ENCODE measurements around the gene TEX19.
"Not testable (repeated sequence)": the region's sequence is repeated elsewhere in the genome, so short reads cannot be mapped to it uniquely, and the experiment has no call there.

TEX19 gene

GRCh38 chr17:82350182-82351030, 8.6 kb upstream of the TEX19 start:
- H3K9me3 ChIP-seq (ENCODE audit: control insufficient read depth, low read length), result no peaks in the 10 kb centered on the region
- no peak overlapping the region for H3K4me3 ChIP-seq (ENCODE audit: extremely low read depth, insufficient read depth, low read length, poor library complexity, severe bottlenecking)
- peaks cover 4% of the 10 kb centered on the region for H3K4me1 ChIP-seq (ENCODE audit: control insufficient read depth, insufficient read depth, low read length, poor library complexity, severe bottlenecking)
- no peak overlapping the region for H3K27ac ChIP-seq (ENCODE audit: low read depth, low read length, severe bottlenecking)
- no peaks in the 10 kb centered on the region for H3K36me3 ChIP-seq (ENCODE audit: control insufficient read depth, insufficient read depth, low read length)
- 92 to 95% methylated on average over 26 of the region's 28 CpGs for WGBS, 2 experiments (ENCODE audit: insufficient coverage in 2 of 2)

GRCh38 chr17:82351254-82351712, 7.8 kb upstream of the TEX19 start:
- WGBS, 2 experiments (ENCODE audit: insufficient coverage in 2 of 2), result 90 to 91% methylated on average over 19 to 20 of the region's 21 CpGs
- H3K9me3 ChIP-seq (ENCODE audit: control insufficient read depth, low read length), result no peaks in the 10 kb centered on the region
- H3K27ac ChIP-seq (ENCODE audit: low read depth, low read length, severe bottlenecking), result no peak overlapping the region
- no peaks in the 10 kb centered on the region for H3K36me3 ChIP-seq (ENCODE audit: control insufficient read depth, insufficient read depth, low read length)
- H3K4me1 ChIP-seq (ENCODE audit: control insufficient read depth, insufficient read depth, low read length, poor library complexity, severe bottlenecking), result peaks cover 4% of the 10 kb centered on the region
- H3K4me3 ChIP-seq (ENCODE audit: extremely low read depth, insufficient read depth, low read length, poor library complexity, severe bottlenecking), result no peak overlapping the region

GRCh38 chr17:82351713-82352488, 7.1 kb upstream of the TEX19 start:
- no peaks in the 10 kb centered on the region for H3K36me3 ChIP-seq (ENCODE audit: control insufficient read depth, insufficient read depth, low read length)
- no peaks in the 10 kb centered on the region for H3K9me3 ChIP-seq (ENCODE audit: control insufficient read depth, low read length)

GRCh38 chr17:82353484-82353883, 5.6 kb upstream of the TEX19 start:
- whole genome bisulfite sequencing, 2 experiments (ENCODE audit: insufficient coverage in 2 of 2), result 87 to 92% methylated on average over 8 of the region's 8 CpGs
- no peaks in the 10 kb centered on the region for H3K4me1 ChIP-seq (ENCODE audit: control insufficient read depth, insufficient read depth, low read length, poor library complexity, severe bottlenecking)

More at GRCh38 chr17:82351713-82352488, 7.1 kb upstream of the TEX19 start:
- H3K4me1 ChIP-seq (ENCODE audit: control insufficient read depth, insufficient read depth, low read length, poor library complexity, severe bottlenecking), result peaks cover under 1% of the 10 kb centered on the region
- no peak overlapping the region for H3K4me3 ChIP-seq (ENCODE audit: extremely low read depth, insufficient read depth, low read length, poor library complexity, severe bottlenecking)
- no peak overlapping the region for H3K27ac ChIP-seq (ENCODE audit: low read depth, low read length, severe bottlenecking)
- 50% methylated on average over 23 to 24 of the region's 26 CpGs for WGBS, 2 experiments (ENCODE audit: insufficient coverage in 2 of 2)

GRCh38 chr17:82354804-82355308, 4.2 kb upstream of the TEX19 start:
- Histone ChIP-seq H3K4me1 (ENCODE audit: control insufficient read depth, insufficient read depth, low read length, poor library complexity, severe bottlenecking) (no peaks in the 10 kb centered on the region), H3K27ac (ENCODE audit: low read depth, low read length, severe bottlenecking) (no peak overlapping the region), H3K36me3 (ENCODE audit: control insufficient read depth, insufficient read depth, low read length) (no peaks in the 10 kb centered on the region), H3K4me3 (ENCODE audit: extremely low read depth, insufficient read depth, low read length, poor library complexity, severe bottlenecking) (no peak overlapping the region), H3K9me3 (ENCODE audit: control insufficient read depth, low read length) (no peaks in the 10 kb centered on the region)
- 79 to 92% methylated on average over 6 to 7 of the region's 7 CpGs for WGBS, 2 experiments (ENCODE audit: insufficient coverage in 2 of 2)

More at GRCh38 chr17:82353484-82353883, 5.6 kb upstream of the TEX19 start:
- H3K27ac ChIP-seq (ENCODE audit: low read depth, low read length, severe bottlenecking), result no peak overlapping the region
- H3K4me3 ChIP-seq (ENCODE audit: extremely low read depth, insufficient read depth, low read length, poor library complexity, severe bottlenecking), result no peak overlapping the region
- no peaks in the 10 kb centered on the region for H3K9me3 ChIP-seq (ENCODE audit: control insufficient read depth, low read length)
- H3K36me3 ChIP-seq (ENCODE audit: control insufficient read depth, insufficient read depth, low read length), result no peaks in the 10 kb centered on the region

- Histone ChIP-seq H3K4me1 (ENCODE audit: control insufficient read depth, insufficient read depth, low read length, poor library complexity, severe bottlenecking) (no peaks in the 10 kb centered on the region), H3K4me3 (ENCODE audit: extremely low read depth, insufficient read depth, low read length, poor library complexity, severe bottlenecking) (no peak overlapping the region), H3K9me3 (ENCODE audit: control insufficient read depth, low read length) (no peaks in the 10 kb centered on the region), H3K27ac (ENCODE audit: low read depth, low read length, severe bottlenecking) (no peak overlapping the region), H3K36me3 (ENCODE audit: control insufficient read depth, insufficient read depth, low read length) (no peaks in the 10 kb centered on the region)
- 82 to 88% methylated on average over 11 of the region's 11 CpGs for WGBS, 2 experiments (ENCODE audit: insufficient coverage in 2 of 2)
Measured at GRCh38 chr17:82355770-82356427, 3.1 kb upstream of the TEX19 start.

GRCh38 chr17:82356845-82357355, 2.1 kb upstream of the TEX19 start:
- Histone ChIP-seq H3K4me1 (ENCODE audit: control insufficient read depth, insufficient read depth, low read length, poor library complexity, severe bottlenecking) (no peaks in the 10 kb centered on the region), H3K36me3 (ENCODE audit: control insufficient read depth, insufficient read depth, low read length) (no peaks in the 10 kb centered on the region), H3K4me3 (ENCODE audit: extremely low read depth, insufficient read depth, low read length, poor library complexity, severe bottlenecking) (no peak overlapping the region), H3K9me3 (ENCODE audit: control insufficient read depth, low read length) (no peaks in the 10 kb centered on the region), H3K27ac (ENCODE audit: low read depth, low read length, severe bottlenecking) (no peak overlapping the region)
- WGBS, 2 experiments (ENCODE audit: insufficient coverage in 2 of 2), result 67 to 73% methylated on average over 19 to 20 of the region's 20 CpGs

- Histone ChIP-seq H3K4me1 (ENCODE audit: control insufficient read depth, insufficient read depth, low read length, poor library complexity, severe bottlenecking) (no peaks in the 10 kb centered on the region), H3K36me3 (ENCODE audit: control insufficient read depth, insufficient read depth, low read length) (no peaks in the 10 kb centered on the region), H3K9me3 (ENCODE audit: control insufficient read depth, low read length) (no peaks in the 10 kb centered on the region), H3K27ac (ENCODE audit: low read depth, low read length, severe bottlenecking) (no peak overlapping the region), H3K4me3 (ENCODE audit: extremely low read depth, insufficient read depth, low read length, poor library complexity, severe bottlenecking) (no peak overlapping the region)
- 100% methylated on average over 1 of the region's 2 CpGs for WGBS, 2 experiments (ENCODE audit: insufficient coverage in 2 of 2)
Measured at GRCh38 chr17:82357394-82357793, 1.7 kb upstream of the TEX19 start.

- WGBS, 2 experiments (ENCODE audit: insufficient coverage in 2 of 2), result 67% methylated on average over 1 of the region's 1 CpG; no CpG with 5 or more reads in 1 of the 2 experiments
- H3K4me1 ChIP-seq (ENCODE audit: control insufficient read depth, insufficient read depth, low read length, poor library complexity, severe bottlenecking); H3K4me3 ChIP-seq (ENCODE audit: extremely low read depth, insufficient read depth, low read length, poor library complexity, severe bottlenecking); H3K36me3 ChIP-seq (ENCODE audit: control insufficient read depth, insufficient read depth, low read length); H3K9me3 ChIP-seq (ENCODE audit: control insufficient read depth, low read length); H3K27ac ChIP-seq (ENCODE audit: low read depth, low read length, severe bottlenecking): not testable (repeated sequence)
Measured at GRCh38 chr17:82359451-82360074, 516 bp downstream of the TEX19 start.
